ENCODE data around the gene C16orf96. TPM values are rescaled to one million over a fixed set of nuclear protein-coding genes. Genes with fewer than 3 reads are reported as not detected.

The C16orf96 gene
- total RNA-seq, 1 donor from 2014 or later: 0.54 TPM

DNA sequence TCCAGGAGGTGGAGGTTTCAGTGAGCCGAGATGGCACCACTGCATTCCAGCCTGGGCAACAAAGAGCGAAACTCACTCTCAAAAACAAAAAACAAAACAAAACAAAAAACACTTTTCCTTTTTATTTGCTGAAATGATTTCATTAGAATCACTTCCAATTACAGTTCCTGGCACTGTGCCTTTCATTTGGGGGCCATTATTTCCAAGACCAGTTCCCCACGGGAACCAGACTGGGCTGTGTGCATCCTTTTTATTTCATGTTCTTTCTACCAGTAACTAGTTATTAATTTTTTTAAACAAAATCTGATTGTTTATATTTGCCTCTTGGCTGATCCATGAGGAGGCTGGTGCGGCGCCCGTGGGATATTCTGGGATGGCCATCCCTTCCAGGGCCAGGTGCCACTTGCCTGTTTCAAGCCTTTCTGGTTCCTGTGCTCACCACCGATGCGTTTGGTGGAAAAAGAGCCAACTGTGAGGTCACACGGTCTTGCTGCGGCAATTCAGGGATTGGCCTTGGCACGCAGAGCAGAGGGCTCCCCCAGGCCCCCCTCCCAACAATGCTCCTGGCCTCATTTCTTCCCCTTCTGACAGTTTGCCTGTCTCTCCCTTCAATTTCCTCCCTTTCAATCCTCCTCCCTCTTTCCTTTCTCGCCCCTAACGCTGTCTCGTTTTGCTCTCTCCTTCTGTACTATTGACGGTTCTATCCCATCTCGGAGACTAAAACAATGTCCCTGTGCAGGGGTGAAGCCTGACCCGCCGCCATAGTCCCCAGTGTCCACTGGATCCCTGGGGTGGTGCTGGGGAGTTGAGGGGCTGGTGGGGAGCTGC is 45.1 kb downstream of the C16orf96 start:
- H3K27ac Mint-ChIP-seq (ENCODE audit: unreplicated experiment): peak overlapping the region; percentile 57
- TF ChIP-seq CTCF (IDR thresholded peaks at IDR 0.05; ENCODE audit: unreplicated experiment): no peak
- peaks cover 4% of the 10 kb centered on the region for H3K4me1 Mint-ChIP-seq (ENCODE audit: unreplicated experiment)
- H3K27me3 Mint-ChIP-seq (ENCODE audit: unreplicated experiment): peaks cover 8% of the 10 kb centered on the region
- no peaks in the 10 kb centered on the region for H3K9me3 Mint-ChIP-seq (ENCODE audit: unreplicated experiment)
- H3K36me3 Mint-ChIP-seq (ENCODE audit: low read depth, unreplicated experiment): peaks cover 2% of the 10 kb centered on the region
- no peak overlapping the region for H3K4me3 Mint-ChIP-seq (ENCODE audit: unreplicated experiment)
- no peak for DNase-seq (ENCODE audit: low spot score)

DNA sequence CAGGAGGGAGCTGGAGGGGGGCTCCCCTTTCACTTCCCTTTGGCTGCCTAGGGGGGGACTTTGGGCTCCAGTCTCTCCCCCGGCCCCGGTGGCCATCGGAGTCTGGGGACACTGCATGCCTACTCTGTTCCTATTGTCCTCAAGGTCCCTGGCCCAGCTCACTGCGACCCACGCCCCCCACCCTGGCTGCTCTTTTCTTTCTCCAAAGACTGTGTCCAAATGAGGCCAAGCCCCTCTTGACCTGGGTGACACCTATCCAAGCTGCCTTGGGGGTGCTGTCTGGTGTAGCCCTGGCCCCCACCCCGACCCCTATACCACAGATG is 45.7 kb downstream of the C16orf96 start:
- no peak for DNase-seq (ENCODE audit: low spot score)
- TF ChIP-seq CTCF (IDR thresholded peaks at IDR 0.05; ENCODE audit: unreplicated experiment): no peak
- Mint-ChIP-seq H3K4me1 (ENCODE audit: unreplicated experiment) (peaks cover 4% of the 10 kb centered on the region), H3K27me3 (ENCODE audit: unreplicated experiment) (peaks cover 8% of the 10 kb centered on the region), H3K9me3 (ENCODE audit: unreplicated experiment) (no peaks in the 10 kb centered on the region), H3K27ac (ENCODE audit: unreplicated experiment) (no peak overlapping the region), H3K36me3 (ENCODE audit: low read depth, unreplicated experiment) (peaks cover 3% of the 10 kb centered on the region), H3K4me3 (ENCODE audit: unreplicated experiment) (no peak overlapping the region)

- Mint-ChIP-seq H3K4me1 (ENCODE audit: unreplicated experiment) (peaks cover 4% of the 10 kb centered on the region), H3K9me3 (ENCODE audit: unreplicated experiment) (no peaks in the 10 kb centered on the region), H3K4me3 (ENCODE audit: unreplicated experiment) (no peak overlapping the region), H3K36me3 (ENCODE audit: low read depth, unreplicated experiment) (peaks cover 3% of the 10 kb centered on the region), H3K27ac (ENCODE audit: unreplicated experiment) (no peak overlapping the region), H3K27me3 (ENCODE audit: unreplicated experiment) (peaks cover 9% of the 10 kb centered on the region)
- DNase-seq (ENCODE audit: low spot score): no peak
- no peak for TF ChIP-seq CTCF (IDR thresholded peaks at IDR 0.05; ENCODE audit: unreplicated experiment)
Measured at GRCh38 chr16:4602331-4602730, 46.2 kb downstream of the C16orf96 start.

DNA sequence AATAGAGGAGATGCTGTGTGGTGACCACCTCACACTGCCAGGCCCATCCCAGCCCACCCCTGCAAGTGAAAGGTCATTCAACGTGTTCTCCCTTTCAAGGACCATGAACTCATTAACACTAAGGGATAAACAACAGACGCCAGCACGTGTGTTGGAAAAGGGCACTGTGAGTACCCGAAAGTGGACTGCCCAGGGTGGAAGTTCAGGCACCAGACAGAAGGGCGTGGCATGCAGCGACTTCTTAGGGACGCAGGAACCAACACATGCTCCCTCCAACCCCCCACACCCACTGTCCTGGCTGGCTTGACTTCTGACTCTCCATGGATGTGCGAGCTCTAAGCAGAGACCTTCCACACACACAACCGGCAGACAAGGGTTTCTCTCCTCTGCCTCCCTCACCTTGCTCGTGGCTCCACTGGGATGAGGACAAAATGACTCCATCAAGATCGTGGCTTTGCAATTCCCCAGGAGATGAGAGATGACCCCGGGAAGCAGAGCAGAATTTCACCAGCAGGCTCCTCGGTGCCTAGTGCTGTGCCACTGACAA is 47.6 kb downstream of the C16orf96 start:
- H3K9me3 Mint-ChIP-seq (ENCODE audit: unreplicated experiment): no peaks in the 10 kb centered on the region
- TF ChIP-seq CTCF (IDR thresholded peaks at IDR 0.05; ENCODE audit: unreplicated experiment): no peak
- H3K27ac Mint-ChIP-seq (ENCODE audit: unreplicated experiment): no peak overlapping the region
- no peak overlapping the region for H3K4me3 Mint-ChIP-seq (ENCODE audit: unreplicated experiment)
- no peak for DNase-seq (ENCODE audit: low spot score)
- H3K36me3 Mint-ChIP-seq (ENCODE audit: low read depth, unreplicated experiment): peaks cover 3% of the 10 kb centered on the region
- H3K4me1 Mint-ChIP-seq (ENCODE audit: unreplicated experiment): peaks cover 4% of the 10 kb centered on the region
- H3K27me3 Mint-ChIP-seq (ENCODE audit: unreplicated experiment): peaks cover 8% of the 10 kb centered on the region

DNA sequence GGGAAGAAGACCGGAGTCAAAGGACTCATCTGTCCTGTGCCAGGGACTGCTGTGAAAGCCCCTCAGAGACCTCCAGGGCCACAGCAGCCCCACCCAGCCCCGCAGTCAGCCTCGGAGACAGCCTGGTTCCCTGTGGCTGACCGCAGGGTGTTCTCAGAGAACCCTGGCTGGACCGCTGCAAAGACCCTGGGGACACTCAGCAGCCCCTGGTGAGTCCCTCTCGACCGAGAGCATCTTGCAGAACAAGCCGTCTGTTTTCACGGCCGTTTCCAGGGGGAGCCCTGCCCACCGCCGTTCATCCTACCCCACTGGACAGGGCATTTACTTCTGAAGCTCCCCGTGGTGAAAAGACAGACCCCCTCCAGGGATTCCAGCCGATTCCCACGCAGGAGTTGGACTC is 48.3 kb downstream of the C16orf96 start:
- peaks cover 3% of the 10 kb centered on the region for H3K36me3 Mint-ChIP-seq (ENCODE audit: low read depth, unreplicated experiment)
- TF ChIP-seq CTCF (IDR thresholded peaks at IDR 0.05; ENCODE audit: unreplicated experiment): no peak
- DNase-seq (ENCODE audit: low spot score): no peak

More for the DNA sequence above, 48.3 kb downstream of the C16orf96 start:
- H3K4me3 Mint-ChIP-seq (ENCODE audit: unreplicated experiment): no peak overlapping the region
- H3K9me3 Mint-ChIP-seq (ENCODE audit: unreplicated experiment): no peaks in the 10 kb centered on the region
- H3K27ac Mint-ChIP-seq (ENCODE audit: unreplicated experiment): no peak overlapping the region
- H3K27me3 Mint-ChIP-seq (ENCODE audit: unreplicated experiment): peaks cover 9% of the 10 kb centered on the region
- peaks cover 4% of the 10 kb centered on the region for H3K4me1 Mint-ChIP-seq (ENCODE audit: unreplicated experiment)

Measured in endothelial cell (in vitro differentiated cells).